Ishikawa (cell line): ENCODE measurements around the gene ASB2.

Experiments used
- CEBPB ChIP-seq: IDR thresholded peaks from 2 replicates; pipeline ENCODE4 v1.6.1; 2012
- CREB1 ChIP-seq: IDR thresholded peaks from 2 replicates; pipeline ENCODE4 v1.6.1; 2012; ENCODE audit warnings: low read depth
- EGR1 ChIP-seq: IDR thresholded peaks from 2 replicates; pipeline ENCODE4 v1.6.1; 2012
- EP300 ChIP-seq: IDR thresholded peaks from 2 replicates; pipeline ENCODE4 v1.6.1; 2012; ENCODE audit warnings: borderline replicate concordance
- FOXM1 ChIP-seq: IDR thresholded peaks from 2 replicates; pipeline ENCODE4 v1.6.1; 2012; ENCODE audit warnings: low read depth, borderline replicate concordance
- MAX ChIP-seq: IDR thresholded peaks from 2 replicates; pipeline ENCODE4 v1.6.1; 2012
- NFIC ChIP-seq: IDR thresholded peaks from 2 replicates; pipeline ENCODE4 v1.6.1; 2012
- RAD21 ChIP-seq: IDR thresholded peaks from 2 replicates; pipeline ENCODE4 v1.6.1; 2012; ENCODE audit warnings: low read depth
- REST ChIP-seq: IDR thresholded peaks from 2 replicates; pipeline ENCODE4 v1.6.1; 2012; ENCODE audit warnings: low read depth, mild to moderate bottlenecking
- TAF1 ChIP-seq: IDR thresholded peaks from 2 replicates; pipeline ENCODE4 v1.6.1; 2012; ENCODE audit warnings: low read depth, mild to moderate bottlenecking
- TCF12 ChIP-seq: IDR thresholded peaks from 2 replicates; pipeline ENCODE4 v1.6.1; 2012; ENCODE audit warnings: low read depth
- TEAD4 ChIP-seq: IDR thresholded peaks from 2 replicates; pipeline ENCODE4 v1.6.1; 2012
- USF1 ChIP-seq: IDR thresholded peaks from 2 replicates; pipeline ENCODE4 v1.6.1; 2012
- YY1 ChIP-seq: IDR thresholded peaks from 2 replicates; pipeline ENCODE4 v1.6.1; 2012; ENCODE audit warnings: low read depth
- ZBTB7A ChIP-seq: IDR thresholded peaks from 2 replicates; pipeline ENCODE4 v1.6.1; 2012; ENCODE audit warnings: low read depth

Gene ASB2

GRCh38 chr14:93892505-93892839, 83.9 kb downstream of the ASB2 start:
- TF ChIP-seq EGR1 (no peak), REST (no peak)

GRCh38 chr14:93891756-93892504, 84.4 kb downstream of the ASB2 start:
- TF ChIP-seq CEBPB (peak; percentile 86), EP300 (peak; percentile 98), REST (no peak), NFIC (peak; percentile 99), TEAD4 (peak; percentile 89), RAD21 (no peak; the same call in 1 of the 2 replicates), FOXM1 (peak; percentile 96), USF1 (peak; percentile 36; the same call in 1 of the 2 replicates), YY1 (0 out of 2 replicates have a peak, but pooled peaks have one; percentile 42), CREB1 (0 out of 2 replicates have a peak, but pooled peaks have one; percentile 47), EGR1 (0 out of 2 replicates have a peak, but pooled peaks have one; percentile 12), TCF12 (peak; percentile 99), MAX (peak; percentile 80), TAF1 (no peak), ZBTB7A (peak; percentile 68)

- TF ChIP-seq TCF12 = no peak
- no peak for TF ChIP-seq NFIC
- no peak for TF ChIP-seq TEAD4
- no peak for TF ChIP-seq USF1
- no peak for TF ChIP-seq CEBPB
- no peak for TF ChIP-seq ZBTB7A
- no peak for TF ChIP-seq REST
- no peak for TF ChIP-seq EGR1
- no peak for TF ChIP-seq RAD21
- no peak for TF ChIP-seq EP300
- TF ChIP-seq TAF1 = no peak
- no peak for TF ChIP-seq CREB1
- no peak for TF ChIP-seq YY1
These were observed 86.5 kb downstream of the ASB2 start for GRCh38 chr14:93889739-93890483.

- TF ChIP-seq CEBPB (no peak), CREB1 (no peak), TCF12 (no peak), USF1 (no peak), TAF1 (no peak), REST (no peak), EGR1 (no peak), EP300 (no peak), TEAD4 (no peak), YY1 (no peak), FOXM1 (no peak), ZBTB7A (no peak), MAX (no peak), NFIC (no peak), RAD21 (no peak)
These were observed 87.4 kb downstream of the ASB2 start for GRCh38 chr14:93888995-93889394.
